ENCODE results near the gene EPS15.
"Not testable (repeated sequence)": the region's sequence is repeated elsewhere in the genome, so short reads cannot be mapped to it uniquely, and the experiment has no call there.

GRCh38 chr1:51474832-51475620, 44.0 kb downstream of the EPS15 start:
- TF ChIP-seq, protein P1, sequence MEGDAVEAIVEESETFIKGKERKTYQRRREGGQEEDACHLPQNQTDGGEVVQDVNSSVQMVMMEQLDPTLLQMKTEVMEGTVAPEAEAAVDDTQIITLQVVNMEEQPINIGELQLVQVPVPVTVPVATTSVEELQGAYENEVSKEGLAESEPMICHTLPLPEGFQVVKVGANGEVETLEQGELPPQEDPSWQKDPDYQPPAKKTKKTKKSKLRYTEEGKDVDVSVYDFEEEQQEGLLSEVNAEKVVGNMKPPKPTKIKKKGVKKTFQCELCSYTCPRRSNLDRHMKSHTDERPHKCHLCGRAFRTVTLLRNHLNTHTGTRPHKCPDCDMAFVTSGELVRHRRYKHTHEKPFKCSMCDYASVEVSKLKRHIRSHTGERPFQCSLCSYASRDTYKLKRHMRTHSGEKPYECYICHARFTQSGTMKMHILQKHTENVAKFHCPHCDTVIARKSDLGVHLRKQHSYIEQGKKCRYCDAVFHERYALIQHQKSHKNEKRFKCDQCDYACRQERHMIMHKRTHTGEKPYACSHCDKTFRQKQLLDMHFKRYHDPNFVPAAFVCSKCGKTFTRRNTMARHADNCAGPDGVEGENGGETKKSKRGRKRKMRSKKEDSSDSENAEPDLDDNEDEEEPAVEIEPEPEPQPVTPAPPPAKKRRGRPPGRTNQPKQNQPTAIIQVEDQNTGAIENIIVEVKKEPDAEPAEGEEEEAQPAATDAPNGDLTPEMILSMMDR (IDR thresholded peaks at IDR 0.05; ENCODE audit: low read length): not testable (repeated sequence)
- not testable (repeated sequence) for TF ChIP-seq EZH2 (optimal IDR thresholded peaks at IDR 0.05; ENCODE audit: low read depth, low read length); EZH2phosphoT487 (IDR thresholded peaks at IDR 0.05; ENCODE audit: low read length)

Measured in MM.1S (cell line).